GM03348 (cell line): ENCODE data around the gene PRXL2A.
A peak's percentile ranks its signal among the peaks of the same experiment; 100 is the strongest.
"Not testable (repeated sequence)": the region's sequence is repeated elsewhere in the genome, so short reads cannot be mapped to it uniquely, and the experiment has no call there.

ENCODE experiments used
- DNase-seq: peaks from one replicate; pipeline ENCODE4 v3.0.0; 2012; ENCODE audit warnings: low spot score

Gene PRXL2A

GRCh38 chr10:80411267-80411668 is 2.9 kb downstream of the PRXL2A start:
- no peak for DNase-seq

- no peak for DNase-seq
These were observed 3.4 kb downstream of the PRXL2A start for GRCh38 chr10:80411681-80412220.

- no peak for DNase-seq
These were observed 4.1 kb downstream of the PRXL2A start for GRCh38 chr10:80412486-80412885.

GRCh38 chr10:80413271-80413996 is 5.1 kb downstream of the PRXL2A start:
- DNase-seq = no peak

GRCh38 chr10:80414142-80414895 is 6.0 kb downstream of the PRXL2A start:
- DNase-seq = no peak

- no peak for DNase-seq
These were observed 7.6 kb downstream of the PRXL2A start for GRCh38 chr10:80415734-80416478.

GRCh38 chr10:80416479-80417098 is 8.2 kb downstream of the PRXL2A start:
- DNase-seq = no peak

- DNase-seq = not testable (repeated sequence)
These were observed 8.9 kb downstream of the PRXL2A start for GRCh38 chr10:80417256-80417655.

- no peak for DNase-seq
These were observed 12.8 kb downstream of the PRXL2A start for GRCh38 chr10:80421050-80421706.

GRCh38 chr10:80421707-80422536 is 13.6 kb downstream of the PRXL2A start:
- DNase-seq = no peak

- DNase-seq = no peak
These were observed 17.6 kb downstream of the PRXL2A start for GRCh38 chr10:80425901-80426300.

- no peak for DNase-seq
These were observed 19.2 kb downstream of the PRXL2A start for GRCh38 chr10:80427541-80427940.

- no peak for DNase-seq
These were observed 21.2 kb downstream of the PRXL2A start for GRCh38 chr10:80429521-80429973.

- no peak for DNase-seq
These were observed 24.8 kb downstream of the PRXL2A start for GRCh38 chr10:80433134-80433533.

- DNase-seq = no peak
These were observed 28.2 kb downstream of the PRXL2A start for GRCh38 chr10:80436446-80437098.

- no peak for DNase-seq
These were observed 28.9 kb downstream of the PRXL2A start for GRCh38 chr10:80437227-80437626.

GRCh38 chr10:80441831-80442230 is 33.5 kb downstream of the PRXL2A start:
- no peak for DNase-seq

GRCh38 chr10:80442879-80443278 is 34.5 kb downstream of the PRXL2A start:
- DNase-seq = no peak

- DNase-seq = peak; percentile 44
These were observed 35.2 kb downstream of the PRXL2A start for GRCh38 chr10:80443531-80443974.

GRCh38 chr10:80444124-80444523 is 35.8 kb downstream of the PRXL2A start:
- DNase-seq = no peak
